ENCODE data around the gene SRP14. TPM values are rescaled to one million over a fixed set of nuclear protein-coding genes. Genes with fewer than 3 reads are reported as not detected.

Gene SRP14
- total RNA-seq, 1 experiment from 2014 or later = 200 TPM

DNA sequence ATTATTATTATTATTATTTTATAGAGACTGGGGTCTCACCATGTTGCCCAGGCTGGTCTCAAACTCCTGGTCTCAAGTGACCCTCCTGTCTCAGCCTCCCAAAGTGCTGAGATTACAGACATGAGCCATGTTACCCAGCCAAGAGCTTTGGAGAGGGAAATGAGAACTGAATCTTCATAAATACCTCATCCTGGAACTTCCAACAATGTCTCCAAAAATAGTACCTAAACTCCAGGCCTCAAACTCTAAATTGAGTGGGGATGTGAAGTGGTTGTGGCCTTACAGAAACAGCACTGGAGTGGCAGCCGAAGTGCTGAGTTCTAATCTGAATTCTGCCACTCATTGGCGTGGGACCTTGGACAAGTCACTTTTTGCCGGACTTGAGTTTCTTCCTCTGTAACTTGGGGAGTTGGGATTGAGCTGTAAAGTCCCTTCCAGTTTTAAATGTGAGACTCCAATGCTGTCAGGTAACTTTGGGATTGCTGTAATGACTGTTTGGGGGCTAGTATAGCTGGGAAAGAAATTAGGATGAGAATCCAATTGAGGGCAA lies 10.0 kb upstream of the SRP14 start:
- H4K5ac ChIP-seq (ENCODE audit: insufficient read length, low read depth, low read length) = no peak overlapping the region
- Mint-ChIP-seq H3K9me3 (no peaks in the 10 kb centered on the region; a peak in 1 of 5 replicates), H3K27ac (peak overlapping the region in 1 of 3 experiments; percentile 9; a peak in 1 of 7 replicates), H3K27me3 (ENCODE audit: low read depth) (peaks cover 3% of the 10 kb centered on the region; the same call in 1 of the 2 replicates), H3K36me3 (ENCODE audit: insufficient read depth in 1 of 3, low read depth in 3 of 3) (no peaks in the 10 kb centered on the region; a peak in 2 of 7 replicates), H3K4me1 (peaks cover 60 to 61% of the 10 kb centered on the region in 2 experiments), H3K4me3 (no peak overlapping the region)
- H3K79me2 ChIP-seq (ENCODE audit: insufficient read depth, low read length) = no peaks in the 10 kb centered on the region
- H4K20me1 ChIP-seq (ENCODE audit: control insufficient read depth, insufficient read depth, insufficient read length) = no peaks in the 10 kb centered on the region
- H3K14ac ChIP-seq (ENCODE audit: insufficient read depth, low read length) = no peak overlapping the region
- DNase-seq = no peak
- H3K9me3 ChIP-seq (ENCODE audit: control insufficient read depth, low read depth, low read length) = no peaks in the 10 kb centered on the region
- no peaks in the 10 kb centered on the region for H3K79me1 ChIP-seq (ENCODE audit: insufficient read depth, low read depth, low read length, poor library complexity, severe bottlenecking)
- H4K8ac ChIP-seq (replicated peaks; ENCODE audit: insufficient read length, low read depth, low read length) = no peak overlapping the region
- WGBS (ENCODE audit: extremely low coverage, insufficient read length, low lambda C conversion rate) = no CpG with 5 or more reads among the region's 3 CpGs
- H3K23ac ChIP-seq (ENCODE audit: insufficient read length, low read depth, low read length) = no peak overlapping the region
- H2BK5ac ChIP-seq (ENCODE audit: insufficient read length, low read length) = no peak overlapping the region
- no peak overlapping the region for H3K27ac ChIP-seq (ENCODE audit: insufficient read length, low read depth, low read length)
- H2BK120ac ChIP-seq (ENCODE audit: low read depth, low read length, poor library complexity, severe bottlenecking) = no peak overlapping the region
- TF ChIP-seq, protein P1, sequence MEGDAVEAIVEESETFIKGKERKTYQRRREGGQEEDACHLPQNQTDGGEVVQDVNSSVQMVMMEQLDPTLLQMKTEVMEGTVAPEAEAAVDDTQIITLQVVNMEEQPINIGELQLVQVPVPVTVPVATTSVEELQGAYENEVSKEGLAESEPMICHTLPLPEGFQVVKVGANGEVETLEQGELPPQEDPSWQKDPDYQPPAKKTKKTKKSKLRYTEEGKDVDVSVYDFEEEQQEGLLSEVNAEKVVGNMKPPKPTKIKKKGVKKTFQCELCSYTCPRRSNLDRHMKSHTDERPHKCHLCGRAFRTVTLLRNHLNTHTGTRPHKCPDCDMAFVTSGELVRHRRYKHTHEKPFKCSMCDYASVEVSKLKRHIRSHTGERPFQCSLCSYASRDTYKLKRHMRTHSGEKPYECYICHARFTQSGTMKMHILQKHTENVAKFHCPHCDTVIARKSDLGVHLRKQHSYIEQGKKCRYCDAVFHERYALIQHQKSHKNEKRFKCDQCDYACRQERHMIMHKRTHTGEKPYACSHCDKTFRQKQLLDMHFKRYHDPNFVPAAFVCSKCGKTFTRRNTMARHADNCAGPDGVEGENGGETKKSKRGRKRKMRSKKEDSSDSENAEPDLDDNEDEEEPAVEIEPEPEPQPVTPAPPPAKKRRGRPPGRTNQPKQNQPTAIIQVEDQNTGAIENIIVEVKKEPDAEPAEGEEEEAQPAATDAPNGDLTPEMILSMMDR (conservative IDR thresholded peaks at IDR 0.05) = no peak
- no peaks in the 10 kb centered on the region for H3K27me3 ChIP-seq (ENCODE audit: insufficient read depth, low read length)
- H3K56ac ChIP-seq (ENCODE audit: insufficient read length, low read depth, low read length) = no peak overlapping the region
- no peak overlapping the region for H2BK12ac ChIP-seq (ENCODE audit: insufficient read length, low read depth, low read length)
- H2BK20ac ChIP-seq (ENCODE audit: low read depth, low read length, poor library complexity, severe bottlenecking) = no peak overlapping the region
- H3K4me2 ChIP-seq (ENCODE audit: insufficient read depth, insufficient read length, low read length) = no peak overlapping the region
- no peak overlapping the region for H3K9ac ChIP-seq (ENCODE audit: extremely low read depth, insufficient read length, low read length)
- no peak overlapping the region for H3K18ac ChIP-seq (ENCODE audit: insufficient read length, low read depth, low read length)
- no peak overlapping the region for H2AK5ac ChIP-seq (ENCODE audit: insufficient read length, low read length)
- no peak overlapping the region for H2BK15ac ChIP-seq (ENCODE audit: low read depth, low read length)
- peaks cover 7% of the 10 kb centered on the region; the same call in 1 of the 2 replicates for H3K4me1 ChIP-seq (ENCODE audit: insufficient read depth, low read length)
- no peak overlapping the region for H4K91ac ChIP-seq (ENCODE audit: insufficient read length, low read depth, low read length)
- H3K23me2 ChIP-seq (ENCODE audit: insufficient read length, low read depth, low read length, poor library complexity, severe bottlenecking) = peaks cover 3% of the 10 kb centered on the region
- H2AFZ ChIP-seq (ENCODE audit: low read length) = no peak overlapping the region
- no peak overlapping the region for H3T11ph ChIP-seq (ENCODE audit: low read length)
- H3K4ac ChIP-seq (ENCODE audit: low read depth, low read length) = no peak overlapping the region
